GM18499 (cell line): ENCODE measurements around the gene CHCHD6.

Experiments
- ATAC-seq: cut with Tn5 transposase; IDR thresholded peaks from one replicate; pipeline ENCODE4 v1.9.1; 2021; ENCODE audit warnings: moderate number of reproducible peaks; ENCODE audit not compliant: insufficient read depth, unreplicated experiment

The CHCHD6 gene

DNA sequence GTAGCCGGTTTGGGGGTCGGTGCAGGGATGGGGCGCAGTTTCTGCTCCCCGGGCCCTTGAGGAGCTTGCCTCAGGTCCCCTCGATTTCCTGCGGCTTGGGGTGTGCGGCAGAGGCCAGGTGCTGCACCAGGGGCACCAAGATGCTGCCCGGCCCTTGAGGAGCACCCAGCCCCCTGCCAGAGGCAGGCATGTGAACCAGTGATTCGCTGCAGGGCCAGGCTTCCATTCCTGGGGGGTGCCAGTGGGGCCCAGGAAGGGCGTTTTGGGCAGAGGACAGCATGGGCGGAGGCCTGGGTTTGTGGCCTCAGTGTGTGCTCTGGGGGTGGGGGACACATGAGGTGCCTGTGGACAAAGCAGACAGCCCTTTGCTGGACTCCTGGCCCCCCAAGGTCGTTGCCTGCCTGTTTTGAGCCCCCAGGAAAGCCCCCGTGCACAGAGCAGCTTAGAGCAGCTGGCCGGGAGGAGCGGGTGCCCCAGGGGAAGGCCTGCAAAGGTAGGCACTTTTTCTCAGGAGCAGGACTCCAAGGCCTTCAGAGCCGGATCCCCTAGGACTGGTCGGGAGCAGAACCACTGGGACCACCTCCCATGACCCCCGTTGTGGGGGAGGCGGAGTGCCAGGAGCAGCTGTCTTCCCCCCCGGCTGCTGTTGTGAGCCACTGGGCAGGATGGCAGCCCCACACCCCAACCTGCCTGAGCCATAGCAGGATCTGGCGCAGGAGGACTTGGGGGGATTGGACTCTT, 280.5 kb downstream of the CHCHD6 start:
- no peak for ATAC-seq

DNA sequence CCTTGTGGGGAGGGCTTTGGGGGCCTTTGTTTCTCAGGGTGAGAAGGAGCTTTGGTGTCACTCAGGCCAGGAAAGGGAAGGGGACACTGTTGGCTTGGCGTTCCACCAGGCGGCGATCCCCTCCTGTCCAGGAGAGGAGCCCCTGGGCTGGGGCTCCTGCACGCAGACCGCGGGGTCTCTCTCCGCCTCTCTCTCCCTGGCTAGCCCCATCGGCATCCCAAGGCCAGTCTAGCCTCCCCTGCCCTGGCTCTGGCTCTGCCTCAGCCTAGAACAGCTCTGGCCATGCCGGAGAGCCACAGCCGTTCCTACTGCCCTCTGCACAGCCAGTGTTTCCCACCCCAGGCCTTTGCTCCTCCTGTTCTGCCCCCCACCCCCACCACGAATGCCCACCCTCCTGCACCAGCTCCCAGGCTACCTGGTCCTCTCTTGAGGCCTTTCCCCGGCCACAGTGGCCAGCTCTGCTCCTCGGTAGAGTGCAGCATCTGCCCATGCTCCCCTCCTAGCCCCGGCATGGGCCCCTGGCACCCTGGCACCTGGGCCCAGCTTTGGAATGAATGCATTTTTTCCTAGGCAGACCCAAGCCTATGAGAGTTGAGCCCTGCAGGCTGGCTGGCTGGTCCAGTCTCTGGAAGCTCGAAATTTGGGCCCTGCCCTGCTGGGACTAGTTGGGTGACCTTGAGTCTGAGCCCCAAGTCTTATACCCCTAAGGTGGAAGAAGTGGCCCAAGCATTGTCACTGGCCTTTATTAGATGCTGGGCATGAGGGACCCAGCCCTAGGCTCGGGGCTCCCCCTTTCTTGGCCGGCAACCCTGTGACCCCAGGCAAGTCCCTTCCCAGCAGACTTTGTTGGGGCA, 281.3 kb downstream of the CHCHD6 start:
- no peak for ATAC-seq

DNA sequence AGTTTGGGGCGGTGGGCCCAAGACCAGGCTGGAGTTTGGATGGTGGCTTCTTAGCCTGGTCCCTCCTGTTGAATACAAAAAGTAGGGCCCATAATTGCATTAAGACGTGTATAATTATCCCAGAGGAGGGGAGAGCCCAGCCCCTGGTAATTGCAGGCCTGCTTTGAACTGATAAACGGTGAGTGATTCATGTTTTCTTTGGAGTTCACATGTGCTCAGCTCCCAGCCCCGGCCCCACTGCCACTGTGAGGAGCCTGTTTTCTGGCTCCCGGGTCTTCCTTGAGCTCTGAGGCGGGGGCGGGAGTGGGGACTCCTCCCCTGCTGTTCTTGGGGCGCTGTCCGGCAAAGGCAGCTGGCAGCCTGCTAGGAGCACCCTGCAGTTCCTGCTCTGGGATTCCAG, 282.0 kb downstream of the CHCHD6 start:
- no peak for ATAC-seq

DNA sequence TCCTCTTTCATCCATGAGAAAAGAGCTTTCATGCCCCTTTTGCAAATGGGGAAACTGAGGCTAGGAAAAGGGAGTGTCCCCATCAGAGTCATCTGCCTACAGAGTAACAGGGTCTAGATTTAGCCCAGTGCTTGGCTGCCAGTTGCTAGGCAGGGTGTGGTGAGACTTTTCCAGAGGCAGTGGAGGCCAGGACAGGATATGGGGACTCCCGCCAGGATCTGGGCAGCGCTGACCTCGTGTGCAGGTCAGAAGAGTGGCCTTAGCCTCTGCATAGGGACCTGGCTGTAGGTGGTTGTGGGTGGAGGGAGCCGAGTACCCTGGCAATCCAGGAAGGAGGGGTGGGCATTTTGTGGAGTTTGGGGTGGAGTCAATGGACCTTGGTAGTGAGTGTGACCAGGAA, 283.1 kb downstream of the CHCHD6 start:
- ATAC-seq = no peak

DNA sequence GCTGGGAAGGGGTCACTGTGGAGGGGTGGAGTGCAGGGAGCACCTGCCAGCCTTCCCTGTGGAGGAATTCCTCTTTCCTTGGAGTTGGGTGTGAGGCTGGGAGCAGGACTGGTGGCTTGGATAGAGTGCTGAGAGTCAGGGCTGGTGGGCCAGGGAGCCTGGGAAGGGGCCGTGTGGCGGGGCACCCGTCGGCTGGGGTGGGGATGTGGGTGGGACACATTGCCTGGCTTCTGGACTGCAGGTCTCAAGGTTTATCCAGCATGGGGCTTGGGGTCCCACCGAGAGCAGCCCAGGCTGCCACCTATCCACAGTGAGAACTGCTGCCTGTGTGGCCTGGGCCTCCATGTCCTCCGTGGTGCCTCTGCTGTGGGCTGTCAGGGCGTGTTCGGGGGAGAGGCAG, 283.6 kb downstream of the CHCHD6 start:
- no peak for ATAC-seq

DNA sequence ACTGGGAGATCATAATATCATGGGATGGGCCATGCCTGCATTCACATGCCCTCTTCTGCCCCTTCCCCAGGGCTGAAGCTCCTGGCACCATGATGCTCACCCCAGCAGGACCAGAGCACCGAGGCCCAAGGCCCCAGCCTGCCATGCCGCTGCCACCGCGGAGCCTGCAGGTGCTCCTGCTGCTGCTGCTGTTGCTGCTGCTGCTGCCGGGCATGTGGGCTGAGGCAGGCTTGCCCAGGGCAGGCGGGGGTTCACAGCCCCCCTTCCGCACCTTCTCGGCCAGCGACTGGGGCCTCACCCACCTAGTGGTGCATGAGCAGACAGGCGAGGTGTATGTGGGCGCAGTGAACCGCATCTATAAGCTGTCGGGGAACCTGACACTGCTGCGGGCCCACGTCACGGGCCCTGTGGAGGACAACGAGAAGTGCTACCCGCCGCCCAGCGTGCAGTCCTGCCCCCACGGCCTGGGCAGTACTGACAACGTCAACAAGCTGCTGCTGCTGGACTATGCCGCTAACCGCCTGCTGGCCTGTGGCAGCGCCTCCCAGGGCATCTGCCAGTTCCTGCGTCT, 284.5 kb downstream of the CHCHD6 start:
- no peak for ATAC-seq

DNA sequence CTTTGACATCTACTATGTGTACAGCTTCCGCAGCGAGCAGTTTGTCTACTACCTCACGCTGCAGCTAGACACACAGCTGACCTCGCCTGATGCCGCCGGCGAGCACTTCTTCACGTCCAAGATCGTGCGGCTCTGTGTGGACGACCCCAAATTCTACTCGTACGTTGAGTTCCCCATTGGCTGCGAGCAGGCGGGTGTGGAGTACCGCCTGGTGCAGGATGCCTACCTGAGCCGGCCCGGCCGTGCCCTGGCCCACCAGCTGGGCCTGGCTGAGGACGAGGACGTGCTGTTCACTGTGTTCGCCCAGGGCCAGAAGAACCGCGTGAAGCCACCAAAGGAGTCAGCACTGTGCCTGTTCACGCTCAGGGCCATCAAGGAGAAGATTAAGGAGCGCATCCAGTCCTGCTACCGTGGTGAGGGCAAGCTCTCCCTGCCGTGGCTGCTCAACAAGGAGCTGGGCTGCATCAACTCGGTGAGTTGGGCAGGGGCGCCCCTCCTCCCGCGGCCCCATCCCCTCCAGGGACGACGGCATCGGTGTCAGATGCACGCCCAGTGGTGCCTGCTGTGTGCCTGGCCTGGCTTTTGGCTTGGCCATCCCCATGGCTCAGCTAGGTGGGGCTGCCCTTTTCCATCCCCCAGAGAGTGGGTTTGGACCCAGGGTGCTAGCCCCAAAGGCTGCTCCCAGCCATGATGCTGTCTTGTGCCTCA, 285.4 kb downstream of the CHCHD6 start:
- ATAC-seq = no peak

DNA sequence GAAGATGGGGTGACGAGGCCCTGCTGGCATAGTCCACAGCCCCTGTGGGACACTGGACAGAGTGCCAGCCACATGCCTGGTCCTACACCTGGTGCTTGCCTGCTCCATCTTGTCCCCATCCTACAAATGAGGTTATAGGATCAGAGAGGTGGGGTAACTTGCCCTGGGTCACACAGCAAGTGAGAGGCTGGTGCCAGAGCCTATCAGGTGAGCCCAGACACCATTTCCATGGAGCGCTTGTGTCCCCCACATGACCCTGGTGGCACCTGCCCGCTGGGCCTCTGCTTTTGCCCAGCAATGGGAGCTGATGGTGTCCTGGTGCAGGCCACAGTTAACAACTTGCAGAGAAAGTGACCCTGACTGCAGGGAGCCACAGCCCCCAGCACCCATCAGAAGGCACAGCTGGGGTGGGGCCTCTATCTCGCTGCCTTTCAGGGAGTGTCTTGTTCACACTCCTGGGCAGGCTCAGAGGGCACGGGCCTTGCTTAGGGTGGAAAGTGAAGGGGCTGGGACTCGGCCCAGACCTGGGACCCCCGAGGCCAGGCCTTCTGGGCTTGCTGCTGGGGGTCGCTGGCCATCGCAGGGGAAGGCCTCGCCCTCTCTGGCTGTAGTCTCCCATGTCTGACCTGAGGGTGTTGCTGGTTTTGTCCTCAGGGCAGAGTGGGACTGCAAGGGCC, 286.1 kb downstream of the CHCHD6 start:
- ATAC-seq = no peak

DNA sequence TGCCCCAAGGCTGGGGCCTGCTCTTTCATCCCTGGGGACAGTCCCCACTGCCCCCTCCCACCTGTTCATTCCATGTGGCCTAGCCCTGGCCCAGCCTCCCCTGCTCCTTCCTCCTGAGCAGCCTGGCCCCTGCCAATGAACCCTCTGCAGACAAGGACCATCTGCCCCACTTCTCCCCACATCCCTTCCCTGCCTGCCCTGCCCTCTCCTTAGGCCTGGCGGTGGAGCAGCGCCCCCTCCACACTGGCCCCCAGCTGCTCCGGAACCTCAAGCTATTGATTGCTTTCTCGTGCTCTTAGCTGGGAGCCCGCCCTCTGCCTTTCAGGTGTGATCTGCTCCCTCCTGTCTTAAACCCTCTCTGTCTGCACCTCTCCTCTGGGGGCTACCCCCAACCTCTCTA, 286.9 kb downstream of the CHCHD6 start:
- ATAC-seq = no peak

- ATAC-seq = no peak
Measured at GRCh38 chr3:126991366-126992200, 287.5 kb downstream of the CHCHD6 start.

DNA sequence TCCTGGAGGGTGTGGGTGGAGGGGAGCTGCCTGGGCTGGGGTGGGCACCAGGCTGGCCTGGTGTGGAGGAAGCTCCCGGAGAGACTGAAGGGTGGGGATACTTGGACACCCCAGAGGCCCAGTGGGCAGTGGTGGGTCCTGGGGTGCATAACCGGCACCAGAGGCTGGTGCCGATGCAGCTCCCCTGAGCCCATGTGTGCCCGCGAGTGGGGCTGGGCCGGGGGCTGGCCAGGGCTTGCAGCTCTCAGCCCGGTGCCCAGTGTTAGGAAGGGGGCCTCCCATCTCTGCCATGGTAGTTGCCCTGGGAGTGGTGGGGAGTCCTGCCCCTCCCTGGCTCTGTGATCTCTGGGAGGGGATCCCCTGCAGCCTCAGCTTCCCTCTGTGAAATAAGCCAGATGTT, 288.2 kb downstream of the CHCHD6 start:
- no peak for ATAC-seq

DNA sequence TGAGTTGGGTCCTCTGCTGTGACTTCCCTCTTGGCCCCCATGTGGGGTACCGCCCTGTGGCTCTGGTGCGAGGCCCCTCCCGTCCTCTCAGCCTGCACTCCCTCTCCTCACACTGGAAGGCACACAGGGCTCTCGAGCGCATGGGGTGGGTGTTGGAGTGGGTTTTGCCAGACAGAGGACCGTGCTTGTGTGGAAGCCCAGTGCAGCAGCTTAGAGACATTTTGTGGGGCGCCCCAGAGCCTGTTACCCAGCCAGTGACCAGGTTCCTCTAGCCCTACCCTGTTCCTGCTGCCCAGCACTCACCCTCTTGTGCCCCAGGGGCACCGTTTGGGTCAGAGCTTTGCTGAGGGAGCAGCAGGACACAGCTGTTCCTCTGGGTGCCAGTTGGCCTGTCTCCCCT, 288.7 kb downstream of the CHCHD6 start:
- no peak for ATAC-seq

- ATAC-seq = no peak
Measured at GRCh38 chr3:126993436-126993835, 289.4 kb downstream of the CHCHD6 start.

GRCh38 chr3:126994661-126995245, 290.7 kb downstream of the CHCHD6 start:
- ATAC-seq = no peak

DNA sequence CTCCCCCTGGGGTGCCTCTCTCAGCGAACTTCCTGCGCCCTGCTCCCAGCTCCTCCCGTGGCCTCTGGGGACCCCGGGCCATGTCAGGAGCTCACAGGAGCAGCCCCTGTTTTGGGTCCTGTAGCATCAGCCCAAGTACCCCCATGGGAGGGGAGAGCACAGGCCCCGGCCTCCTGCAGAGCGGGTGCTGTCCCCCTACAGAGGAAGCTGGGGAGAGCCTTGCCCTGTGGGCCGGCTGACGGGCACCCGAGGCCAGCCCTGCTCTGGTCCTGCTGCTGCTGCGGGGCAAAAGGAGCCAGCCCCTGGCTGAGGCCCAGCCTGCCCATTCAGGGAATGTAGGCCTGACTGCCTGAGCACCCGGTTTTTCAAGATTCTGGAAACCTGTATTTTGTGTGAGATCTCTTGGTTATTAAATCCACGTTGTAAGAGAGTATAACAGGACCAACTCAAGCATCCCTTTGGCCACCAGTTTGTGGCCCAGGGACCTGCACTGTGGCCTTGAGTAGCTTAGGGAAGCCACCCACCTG, 291.3 kb downstream of the CHCHD6 start:
- no peak for ATAC-seq

DNA sequence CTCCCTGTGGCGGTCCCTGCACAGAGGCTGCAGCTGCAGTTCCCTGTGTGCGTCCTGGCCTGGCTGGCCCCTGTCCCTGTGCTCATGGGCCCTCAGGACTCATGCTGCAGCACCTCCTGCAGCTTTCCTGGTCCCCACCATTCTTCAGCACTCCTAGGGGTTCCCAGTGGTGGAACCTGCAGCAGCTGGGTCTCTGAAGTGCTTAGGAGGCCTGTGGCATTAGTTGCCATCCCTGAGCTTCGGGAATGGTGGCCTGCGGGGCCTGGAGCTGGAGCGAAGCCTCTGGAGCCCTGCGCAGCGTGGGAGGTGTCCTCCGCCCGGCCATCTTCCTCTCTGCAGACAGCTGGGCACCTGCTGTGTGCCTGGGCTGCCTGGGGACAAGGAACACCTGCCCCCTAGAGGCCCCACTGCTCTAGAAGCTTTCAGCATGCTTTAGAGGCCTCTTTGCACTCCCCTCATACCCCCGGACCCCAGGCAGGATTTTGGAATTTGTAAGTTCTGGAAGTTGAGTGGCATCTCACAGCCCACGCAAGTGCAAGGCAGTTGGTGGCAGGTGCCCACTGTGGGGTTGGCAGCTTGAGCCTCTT, 292.0 kb downstream of the CHCHD6 start:
- no peak for ATAC-seq

- no peak for ATAC-seq
Measured at GRCh38 chr3:126996905-126997304, 292.9 kb downstream of the CHCHD6 start.

DNA sequence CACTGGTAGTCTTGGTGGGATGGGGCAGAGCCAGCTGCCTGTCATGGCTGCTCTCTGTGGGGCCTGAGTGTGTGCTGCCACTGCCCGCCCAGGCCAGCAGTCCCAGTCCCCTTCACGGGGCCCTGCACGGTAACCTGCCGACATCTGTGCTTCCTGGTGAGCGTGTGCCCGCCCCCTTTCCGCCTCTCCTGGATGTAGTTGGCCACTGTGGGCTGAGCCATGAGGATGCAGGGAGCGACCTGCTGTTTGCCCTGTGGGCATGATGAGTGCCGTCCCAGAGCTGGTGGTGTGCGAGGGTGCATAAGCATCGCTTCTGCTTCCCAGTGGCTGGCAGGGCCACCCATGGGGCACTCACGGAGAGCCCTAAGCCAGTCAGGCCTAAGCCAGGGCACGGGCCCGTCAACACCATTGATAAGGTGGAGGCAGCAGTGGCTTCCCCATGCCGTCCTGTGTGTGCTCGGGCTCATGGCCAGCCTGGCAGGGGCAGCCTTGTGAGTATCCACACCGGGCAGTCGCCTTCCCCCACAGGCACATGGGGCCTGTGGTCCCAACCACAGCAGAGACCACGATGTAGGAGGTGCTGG, 293.5 kb downstream of the CHCHD6 start:
- ATAC-seq = no peak
